ENCODE results near the gene KLC1.

GRCh38 chr14:103657471-103657870, 28.5 kb downstream of the KLC1 start:
- TF ChIP-seq, protein P1, sequence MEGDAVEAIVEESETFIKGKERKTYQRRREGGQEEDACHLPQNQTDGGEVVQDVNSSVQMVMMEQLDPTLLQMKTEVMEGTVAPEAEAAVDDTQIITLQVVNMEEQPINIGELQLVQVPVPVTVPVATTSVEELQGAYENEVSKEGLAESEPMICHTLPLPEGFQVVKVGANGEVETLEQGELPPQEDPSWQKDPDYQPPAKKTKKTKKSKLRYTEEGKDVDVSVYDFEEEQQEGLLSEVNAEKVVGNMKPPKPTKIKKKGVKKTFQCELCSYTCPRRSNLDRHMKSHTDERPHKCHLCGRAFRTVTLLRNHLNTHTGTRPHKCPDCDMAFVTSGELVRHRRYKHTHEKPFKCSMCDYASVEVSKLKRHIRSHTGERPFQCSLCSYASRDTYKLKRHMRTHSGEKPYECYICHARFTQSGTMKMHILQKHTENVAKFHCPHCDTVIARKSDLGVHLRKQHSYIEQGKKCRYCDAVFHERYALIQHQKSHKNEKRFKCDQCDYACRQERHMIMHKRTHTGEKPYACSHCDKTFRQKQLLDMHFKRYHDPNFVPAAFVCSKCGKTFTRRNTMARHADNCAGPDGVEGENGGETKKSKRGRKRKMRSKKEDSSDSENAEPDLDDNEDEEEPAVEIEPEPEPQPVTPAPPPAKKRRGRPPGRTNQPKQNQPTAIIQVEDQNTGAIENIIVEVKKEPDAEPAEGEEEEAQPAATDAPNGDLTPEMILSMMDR (IDR thresholded peaks at IDR 0.05; ENCODE audit: low read depth, low read length, poor library complexity, severe bottlenecking), result no peak
- no peak for TF ChIP-seq EZH2phosphoT487 (IDR thresholded peaks at IDR 0.05; ENCODE audit: borderline replicate concordance, low read length)

All from DOHH2 (cell line).